ENCODE measurements around the gene RGS14. TPM values are rescaled to one million over a fixed set of nuclear protein-coding genes. Genes with fewer than 3 reads are reported as not detected.
A peak's percentile ranks its signal among the peaks of the same experiment; 100 is the strongest.

RGS14 gene
- 10 to 100 TPM; 43.7 to 62.3 (median 46.2) TPM for total RNA-seq

- peaks cover 78% of the 10 kb centered on the region for H3K4me1 Mint-ChIP-seq (ENCODE audit: low read depth)
- DNase-seq: peak; percentile 61
- ATAC-seq: peak; percentile 93 to 95
- H3K27me3 Mint-ChIP-seq (ENCODE audit: low read depth): no peaks in the 10 kb centered on the region
- H3K4me3 Mint-ChIP-seq: peak within 1 kb of the TSS; percentile 84
- H3K9me3 Mint-ChIP-seq: no peaks in the 10 kb centered on the region
- peaks cover 4% of the 10 kb centered on the region for H3K36me3 Mint-ChIP-seq (ENCODE audit: insufficient read depth)
Measured at GRCh38 chr5:177357459-177358351, at the start of gene RGS14. Gene RGS14, plus strand, starts transcription at chr5:177357924. Its CDS starts 101 bp downstream, at chr5:177358025.

GRCh38 chr5:177308740-177309139 lies 49.0 kb upstream of the RGS14 start:
- DNase-seq (no peak), ATAC-seq (no peak)
- Mint-ChIP-seq H3K9me3 (no peaks in the 10 kb centered on the region), H3K36me3 (ENCODE audit: insufficient read depth) (peaks cover 12% of the 10 kb centered on the region), H3K4me3 (no peak overlapping the region), H3K27me3 (ENCODE audit: low read depth) (no peaks in the 10 kb centered on the region), H3K4me1 (ENCODE audit: low read depth) (peaks cover 56% of the 10 kb centered on the region)

GRCh38 chr5:177309351-177310191 lies 48.2 kb upstream of the RGS14 start:
- H3K9me3 Mint-ChIP-seq: no peaks in the 10 kb centered on the region
- peak; percentile 24 to 28 for ATAC-seq
- H3K27me3 Mint-ChIP-seq (ENCODE audit: low read depth): no peaks in the 10 kb centered on the region
- peaks cover 12% of the 10 kb centered on the region for H3K36me3 Mint-ChIP-seq (ENCODE audit: insufficient read depth)
- peaks cover 51% of the 10 kb centered on the region for H3K4me1 Mint-ChIP-seq (ENCODE audit: low read depth)
- H3K4me3 Mint-ChIP-seq: peak overlapping the region; percentile 60
- peak; percentile 69 for DNase-seq

- DNase-seq: no peak
- no peak for ATAC-seq
- Mint-ChIP-seq H3K4me1 (ENCODE audit: low read depth) (peaks cover 44% of the 10 kb centered on the region), H3K36me3 (ENCODE audit: insufficient read depth) (peaks cover 12% of the 10 kb centered on the region), H3K4me3 (peak overlapping the region; percentile 70), H3K27me3 (ENCODE audit: low read depth) (no peaks in the 10 kb centered on the region), H3K9me3 (no peaks in the 10 kb centered on the region)
Measured at GRCh38 chr5:177310332-177310731, 47.4 kb upstream of the RGS14 start.

- DNase-seq: no peak
- H3K4me1 Mint-ChIP-seq (ENCODE audit: low read depth): peaks cover 40% of the 10 kb centered on the region
- H3K36me3 Mint-ChIP-seq (ENCODE audit: insufficient read depth): peaks cover 12% of the 10 kb centered on the region
- no peaks in the 10 kb centered on the region for H3K27me3 Mint-ChIP-seq (ENCODE audit: low read depth)
- no peaks in the 10 kb centered on the region for H3K9me3 Mint-ChIP-seq
- no peak for ATAC-seq
- peak overlapping the region; percentile 70 for H3K4me3 Mint-ChIP-seq
Measured at GRCh38 chr5:177310757-177311391, 46.9 kb upstream of the RGS14 start.

GRCh38 chr5:177311392-177311722 lies 46.4 kb upstream of the RGS14 start:
- Mint-ChIP-seq H3K27me3 (ENCODE audit: low read depth) (no peaks in the 10 kb centered on the region), H3K9me3 (no peaks in the 10 kb centered on the region), H3K4me3 (peak overlapping the region; percentile 74), H3K4me1 (ENCODE audit: low read depth) (peaks cover 36% of the 10 kb centered on the region), H3K36me3 (ENCODE audit: insufficient read depth) (peaks cover 7% of the 10 kb centered on the region)
- DNase-seq (no peak), ATAC-seq (no peak)

GRCh38 chr5:177311723-177312648 lies 45.7 kb upstream of the RGS14 start, which contains the start of gene MXD3:
Gene MXD3, minus strand, starts transcription at chr5:177311898. Its CDS starts 68 bp downstream, at chr5:177311830.
- peaks cover under 1% of the 10 kb centered on the region for H3K36me3 Mint-ChIP-seq (ENCODE audit: insufficient read depth)
- peak; percentile 93 for DNase-seq
- no peaks in the 10 kb centered on the region for H3K9me3 Mint-ChIP-seq
- peaks cover 31% of the 10 kb centered on the region for H3K4me1 Mint-ChIP-seq (ENCODE audit: low read depth)
- no peaks in the 10 kb centered on the region for H3K27me3 Mint-ChIP-seq (ENCODE audit: low read depth)
- peak; percentile 90 to 91 for ATAC-seq
- H3K4me3 Mint-ChIP-seq: peak within 1 kb of the TSS; percentile 74

GRCh38 chr5:177312649-177313181 lies 45.0 kb upstream of the RGS14 start:
- no peaks in the 10 kb centered on the region for H3K27me3 Mint-ChIP-seq (ENCODE audit: low read depth)
- ATAC-seq (peak; percentile 10 to 15), DNase-seq (no peak)
- H3K9me3 Mint-ChIP-seq: no peaks in the 10 kb centered on the region
- H3K36me3 Mint-ChIP-seq (ENCODE audit: insufficient read depth): no peaks in the 10 kb centered on the region
- H3K4me3 Mint-ChIP-seq: peak overlapping the region; percentile 45
- peaks cover 30% of the 10 kb centered on the region for H3K4me1 Mint-ChIP-seq (ENCODE audit: low read depth)

GRCh38 chr5:177313561-177314259 lies 44.0 kb upstream of the RGS14 start:
- Mint-ChIP-seq H3K36me3 (ENCODE audit: insufficient read depth) (no peaks in the 10 kb centered on the region), H3K27me3 (ENCODE audit: low read depth) (no peaks in the 10 kb centered on the region), H3K4me1 (ENCODE audit: low read depth) (peaks cover 35% of the 10 kb centered on the region), H3K4me3 (no peak overlapping the region), H3K9me3 (no peaks in the 10 kb centered on the region)
- DNase-seq: no peak
- ATAC-seq: no peak

- Mint-ChIP-seq H3K36me3 (ENCODE audit: insufficient read depth) (no peaks in the 10 kb centered on the region), H3K9me3 (no peaks in the 10 kb centered on the region), H3K4me1 (ENCODE audit: low read depth) (peaks cover 32% of the 10 kb centered on the region), H3K4me3 (no peak overlapping the region), H3K27me3 (ENCODE audit: low read depth) (no peaks in the 10 kb centered on the region)
- ATAC-seq (no peak), DNase-seq (no peak)
Measured at GRCh38 chr5:177314376-177315342, 43.1 kb upstream of the RGS14 start.

GRCh38 chr5:177315411-177315810 lies 42.3 kb upstream of the RGS14 start:
- H3K36me3 Mint-ChIP-seq (ENCODE audit: insufficient read depth): no peaks in the 10 kb centered on the region
- H3K27me3 Mint-ChIP-seq (ENCODE audit: low read depth): no peaks in the 10 kb centered on the region
- H3K4me1 Mint-ChIP-seq (ENCODE audit: low read depth): peaks cover 34% of the 10 kb centered on the region
- no peak overlapping the region for H3K4me3 Mint-ChIP-seq
- no peak for DNase-seq
- no peak for ATAC-seq
- no peaks in the 10 kb centered on the region for H3K9me3 Mint-ChIP-seq

GRCh38 chr5:177316005-177316404 lies 41.7 kb upstream of the RGS14 start:
- Mint-ChIP-seq H3K4me3 (no peak overlapping the region), H3K36me3 (ENCODE audit: insufficient read depth) (no peaks in the 10 kb centered on the region), H3K4me1 (ENCODE audit: low read depth) (peaks cover 29% of the 10 kb centered on the region), H3K27me3 (ENCODE audit: low read depth) (no peaks in the 10 kb centered on the region), H3K9me3 (no peaks in the 10 kb centered on the region)
- DNase-seq (no peak), ATAC-seq (no peak)
